ENCODE data around the gene MAFG.

DNA sequence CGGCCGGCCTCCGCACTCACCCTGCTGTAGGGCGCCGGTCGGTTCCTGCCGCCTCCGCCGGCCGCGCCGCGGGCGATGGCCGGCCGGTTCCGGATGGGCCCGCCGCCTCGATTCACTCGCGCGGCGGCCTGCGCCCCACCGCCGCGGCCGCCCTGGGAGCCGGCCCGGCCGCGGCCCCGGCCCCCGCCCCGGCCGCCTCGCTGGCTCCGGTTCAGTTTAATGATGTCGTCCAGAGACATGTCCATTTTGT is 36.3 kb downstream of the MAFG start:
- TF ChIP-seq, protein P1, sequence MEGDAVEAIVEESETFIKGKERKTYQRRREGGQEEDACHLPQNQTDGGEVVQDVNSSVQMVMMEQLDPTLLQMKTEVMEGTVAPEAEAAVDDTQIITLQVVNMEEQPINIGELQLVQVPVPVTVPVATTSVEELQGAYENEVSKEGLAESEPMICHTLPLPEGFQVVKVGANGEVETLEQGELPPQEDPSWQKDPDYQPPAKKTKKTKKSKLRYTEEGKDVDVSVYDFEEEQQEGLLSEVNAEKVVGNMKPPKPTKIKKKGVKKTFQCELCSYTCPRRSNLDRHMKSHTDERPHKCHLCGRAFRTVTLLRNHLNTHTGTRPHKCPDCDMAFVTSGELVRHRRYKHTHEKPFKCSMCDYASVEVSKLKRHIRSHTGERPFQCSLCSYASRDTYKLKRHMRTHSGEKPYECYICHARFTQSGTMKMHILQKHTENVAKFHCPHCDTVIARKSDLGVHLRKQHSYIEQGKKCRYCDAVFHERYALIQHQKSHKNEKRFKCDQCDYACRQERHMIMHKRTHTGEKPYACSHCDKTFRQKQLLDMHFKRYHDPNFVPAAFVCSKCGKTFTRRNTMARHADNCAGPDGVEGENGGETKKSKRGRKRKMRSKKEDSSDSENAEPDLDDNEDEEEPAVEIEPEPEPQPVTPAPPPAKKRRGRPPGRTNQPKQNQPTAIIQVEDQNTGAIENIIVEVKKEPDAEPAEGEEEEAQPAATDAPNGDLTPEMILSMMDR (IDR thresholded peaks at IDR 0.05): no peak
- TF ChIP-seq ZFX (IDR thresholded peaks at IDR 0.05; ENCODE audit: borderline replicate concordance): no peak
